ENCODE data around the gene ADD2.

ADD2 gene

GRCh38 chr2:70608373-70608772 is 159.6 kb downstream of the ADD2 start:
- TF ChIP-seq CTCF (IDR thresholded peaks at IDR 0.05; ENCODE audit: low read depth, low read length): no peak

GRCh38 chr2:70607121-70607561 is 160.9 kb downstream of the ADD2 start:
- no peak for TF ChIP-seq CTCF (IDR thresholded peaks at IDR 0.05; ENCODE audit: low read depth, low read length)
- no peak overlapping the region for H3K4me3 ChIP-seq (ENCODE audit: low read depth, low read length)

More at GRCh38 chr2:70608373-70608772, 159.6 kb downstream of the ADD2 start:
- no peak overlapping the region for H3K4me3 ChIP-seq (ENCODE audit: low read depth, low read length)
